ENCODE results near the gene RENBP.

Gene RENBP

GRCh38 chrX:153969125-153969903 is 24.9 kb upstream of the RENBP start:
- Mint-ChIP-seq H3K4me1 (peaks cover 52% of the 10 kb centered on the region), H3K36me3 (ENCODE audit: low read depth) (peaks cover 11% of the 10 kb centered on the region), H3K9me3 (no peaks in the 10 kb centered on the region), H3K4me3 (peak overlapping the region; percentile 96 to 100 (median 100)), H3K27me3 (ENCODE audit: low read depth) (peaks cover 5% of the 10 kb centered on the region), H3K27ac (peak overlapping the region; percentile 99 to 100 (median 100))
- TF ChIP-seq CTCF (IDR thresholded peaks at IDR 0.05; ENCODE audit: unreplicated experiment in 3 of 3), result no peak

GRCh38 chrX:153968754-153969124 is 24.3 kb upstream of the RENBP start:
- Mint-ChIP-seq H3K4me1 (peaks cover 46% of the 10 kb centered on the region), H3K4me3 (peak overlapping the region; percentile 96 to 100 (median 100)), H3K9me3 (no peaks in the 10 kb centered on the region), H3K27me3 (ENCODE audit: low read depth) (peaks cover 5% of the 10 kb centered on the region), H3K36me3 (ENCODE audit: low read depth) (peaks cover 11% of the 10 kb centered on the region), H3K27ac (peak overlapping the region; percentile 99 to 100 (median 100))
- no peak for TF ChIP-seq CTCF (IDR thresholded peaks at IDR 0.05; ENCODE audit: unreplicated experiment in 3 of 3)

- Mint-ChIP-seq H3K4me3 (peak overlapping the region; percentile 96 to 100 (median 100)), H3K27me3 (ENCODE audit: low read depth) (peaks cover 5% of the 10 kb centered on the region), H3K4me1 (peaks cover 41% of the 10 kb centered on the region), H3K36me3 (ENCODE audit: low read depth) (peaks cover 11% of the 10 kb centered on the region), H3K9me3 (no peaks in the 10 kb centered on the region), H3K27ac (peak overlapping the region; percentile 99 to 100 (median 100))
- no peak for TF ChIP-seq CTCF (IDR thresholded peaks at IDR 0.05; ENCODE audit: unreplicated experiment in 3 of 3)
These were observed 23.8 kb upstream of the RENBP start for GRCh38 chrX:153968255-153968654.

GRCh38 chrX:153967536-153968224 is 23.2 kb upstream of the RENBP start:
- TF ChIP-seq CTCF (IDR thresholded peaks at IDR 0.05; ENCODE audit: unreplicated experiment in 3 of 3), result no peak
- H3K27me3 Mint-ChIP-seq (ENCODE audit: low read depth), result peaks cover 5% of the 10 kb centered on the region
- peaks cover 14% of the 10 kb centered on the region for H3K36me3 Mint-ChIP-seq (ENCODE audit: low read depth)
- peak overlapping the region; percentile 99 to 100 (median 100) for H3K27ac Mint-ChIP-seq
- peaks cover 37% of the 10 kb centered on the region for H3K4me1 Mint-ChIP-seq
- no peaks in the 10 kb centered on the region for H3K9me3 Mint-ChIP-seq
- peak overlapping the region; percentile 96 to 100 (median 100) for H3K4me3 Mint-ChIP-seq

GRCh38 chrX:153966841-153967535 is 22.5 kb upstream of the RENBP start:
- TF ChIP-seq CTCF (IDR thresholded peaks at IDR 0.05; ENCODE audit: unreplicated experiment in 3 of 3), result no peak
- Mint-ChIP-seq H3K4me1 (peaks cover 37% of the 10 kb centered on the region), H3K4me3 (peak overlapping the region; percentile 96 to 100 (median 100)), H3K9me3 (no peaks in the 10 kb centered on the region), H3K27me3 (ENCODE audit: low read depth) (peaks cover 5% of the 10 kb centered on the region), H3K27ac (peak overlapping the region; percentile 99 to 100 (median 100)), H3K36me3 (ENCODE audit: low read depth) (peaks cover 18% of the 10 kb centered on the region)

All from nephron (organoid).